ENCODE measurements around the gene CDHR3. TPM values are rescaled to one million over a fixed set of nuclear protein-coding genes. Genes with fewer than 3 reads are reported as not detected.

CDHR3 gene
- total RNA-seq, 1 experiment from 2014 or later: 8.7 TPM

- no peaks in the 10 kb centered on the region for H4K20me1 ChIP-seq (ENCODE audit: insufficient read depth)
- no peak overlapping the region for H2AFZ ChIP-seq
- intact Hi-C loops (cut with micrococcal nuclease; ENCODE audit: unreplicated experiment): no loop called here
- no peaks in the 10 kb centered on the region for H3K4me1 ChIP-seq (replicated peaks; ENCODE audit: insufficient read depth)
- no peaks in the 10 kb centered on the region for H3F3A ChIP-seq (ENCODE audit: insufficient read depth, low read depth)
- TF ChIP-seq CTCF (conservative IDR thresholded peaks at IDR 0.05) (no peak), EZH2 (IDR thresholded peaks at IDR 0.05; ENCODE audit: low read depth) (no peak)
- POLR2A ChIA-PET (ENCODE audit: unreplicated experiment): no interaction called here
- CTCF ChIA-PET: interaction anchor here (0.6 kb wide), 2 partner anchors 9 to 175 kb away, joined by 3 to 4 read pairs; no protein-coding TSS in a partner anchor
- no TSS peak for BruUV-seq (replicated peaks)
- H3K4me3 ChIP-seq: no peak overlapping the region
- no peaks in the 10 kb centered on the region for H3K9me3 ChIP-seq (ENCODE audit: insufficient read depth, low read depth)
- peaks cover 10% of the 10 kb centered on the region; the same call in 1 of the 2 replicates for H3K27me3 ChIP-seq (ENCODE audit: insufficient read depth, low read depth)
- H3K27ac ChIP-seq: no peak overlapping the region
- H3K4me2 ChIP-seq: no peak overlapping the region
- DNase-seq: no peak
- no peaks in the 10 kb centered on the region for H3K79me2 ChIP-seq (ENCODE audit: low read depth)
- no peaks in the 10 kb centered on the region for H3K36me3 ChIP-seq (ENCODE audit: low read depth)
- H3K9me2 ChIP-seq (ENCODE audit: insufficient read depth): no peaks in the 10 kb centered on the region
Observed at GRCh38 chr7:105990727-105991453, 27.8 kb downstream of the CDHR3 start.

GRCh38 chr7:105992905-105993304 is 29.8 kb downstream of the CDHR3 start:
- CTCF ChIA-PET: interaction anchor here (0.6 kb wide), 1 partner anchor 293 kb away, joined by 13 read pairs; no protein-coding TSS in a partner anchor

More at GRCh38 chr7:105992905-105993304, 29.8 kb downstream of the CDHR3 start:
- H3K27ac ChIP-seq: no peak overlapping the region
- no peak for TF ChIP-seq CTCF (conservative IDR thresholded peaks at IDR 0.05)
- TF ChIP-seq EZH2 (IDR thresholded peaks at IDR 0.05; ENCODE audit: low read depth): no peak
- no peak for DNase-seq
- no TSS peak for BruUV-seq (replicated peaks)
- no peaks in the 10 kb centered on the region for H3K27me3 ChIP-seq (ENCODE audit: insufficient read depth, low read depth)
- no peaks in the 10 kb centered on the region for H3K4me1 ChIP-seq (replicated peaks; ENCODE audit: insufficient read depth)
- no peaks in the 10 kb centered on the region for H3F3A ChIP-seq (ENCODE audit: insufficient read depth, low read depth)
- POLR2A ChIA-PET (ENCODE audit: unreplicated experiment): no interaction called here
- H4K20me1 ChIP-seq (ENCODE audit: insufficient read depth): no peaks in the 10 kb centered on the region
- intact Hi-C loops (cut with micrococcal nuclease; ENCODE audit: unreplicated experiment): no loop called here
- H2AFZ ChIP-seq: no peak overlapping the region
- no peaks in the 10 kb centered on the region for H3K9me3 ChIP-seq (ENCODE audit: insufficient read depth, low read depth)
- no peak overlapping the region for H3K4me3 ChIP-seq
- H3K4me2 ChIP-seq: no peak overlapping the region
- H3K9me2 ChIP-seq (ENCODE audit: insufficient read depth): no peaks in the 10 kb centered on the region
- no peaks in the 10 kb centered on the region for H3K36me3 ChIP-seq (ENCODE audit: low read depth)
- no peaks in the 10 kb centered on the region for H3K79me2 ChIP-seq (ENCODE audit: low read depth)
